PC-9 (cell line): ENCODE data around the gene VPS11. TPM values are rescaled to one million over a fixed set of nuclear protein-coding genes. Genes with fewer than 3 reads are reported as not detected.

ENCODE experiments used
- BruUV-seq: library from RNA; stranded (reverse); fragments of 400-500 nt; replicated peaks from 2 replicates; lab custom pipeline; 2021; lab: Mats Ljungman, UMichigan
- CTCF ChIA-PET: fragments of 300-600 bp; sonication (Branson Sonifier 250); formaldehyde crosslinking; loops from one replicate; lab custom pipeline; 2022; ENCODE audit warnings: antibody characterized with exemption; lab: Charles Lee
- POLR2A ChIA-PET: fragments of 300-600 bp; sonication (Branson Sonifier 250); formaldehyde crosslinking; loops from one replicate; lab custom pipeline; 2022; ENCODE audit warnings: antibody characterized with exemption; ENCODE audit not compliant: unreplicated experiment; lab: Charles Lee
- DNase-seq, 2 experiments: peaks; one replicate each; pipeline versions ENCODE4 v3.0.0 to v3.0.0-alpha.2; 2015 to 2022; ENCODE audit warnings: mixed read lengths in 1 of 2
- H2AFZ ChIP-seq: fragments of 200-600 bp; sonication (generic); 2 replicates; pipeline ENCODE4 v1.8.1; 2017; ENCODE audit warnings: antibody characterized with exemption
- H3F3A ChIP-seq: fragments of 200-600 bp; sonication (generic); 2 replicates; pipeline ENCODE4 v1.8.1; 2017; ENCODE audit warnings: antibody characterized with exemption, mild to moderate bottlenecking, low read depth; ENCODE audit not compliant: insufficient read depth
- H3K27ac ChIP-seq: fragments of 200-600 bp; sonication (generic); 2 replicates; pipeline ENCODE4 v1.6.1; 2016; ENCODE audit warnings: mixed run types
- H3K27me3 ChIP-seq: fragments of 200-600 bp; sonication (generic); 2 replicates; pipeline ENCODE4 v1.6.1; 2016; ENCODE audit warnings: low read depth, mixed run types; ENCODE audit not compliant: insufficient read depth
- H3K36me3 ChIP-seq: fragments of 200-600 bp; sonication (generic); 2 replicates; pipeline ENCODE4 v1.6.1; 2016; ENCODE audit warnings: low read depth, mixed run types
- H3K4me1 ChIP-seq: fragments of 200-600 bp; sonication (generic); replicated peaks from 2 replicates; pipeline ENCODE4 v1.6.1; 2016; ENCODE audit warnings: mixed run types; ENCODE audit not compliant: insufficient read depth
- H3K4me2 ChIP-seq: fragments of 200-600 bp; sonication (generic); 2 replicates; pipeline ENCODE4 v1.6.1; 2017; ENCODE audit warnings: mixed run types
- H3K4me3 ChIP-seq: fragments of 200-600 bp; sonication (generic); 2 replicates; pipeline ENCODE4 v1.6.1; 2016; ENCODE audit warnings: mixed run types
- H3K79me2 ChIP-seq: fragments of 200-600 bp; sonication (generic); 2 replicates; pipeline ENCODE4 v1.6.1; 2017; ENCODE audit warnings: low read depth, mixed run types
- H3K9me2 ChIP-seq: fragments of 200-600 bp; sonication (generic); 2 replicates; pipeline ENCODE4 v1.8.1; 2017; ENCODE audit warnings: mild to moderate bottlenecking; ENCODE audit not compliant: insufficient read depth
- H3K9me3 ChIP-seq: fragments of 200-600 bp; sonication (generic); 2 replicates; pipeline ENCODE4 v1.8.1; 2016; ENCODE audit warnings: low read depth; ENCODE audit not compliant: insufficient read depth
- H4K20me1 ChIP-seq: fragments of 200-600 bp; sonication (generic); 2 replicates; pipeline ENCODE4 v1.8.1; 2017; ENCODE audit not compliant: insufficient read depth
- EZH2 ChIP-seq: fragments of 200-600 bp; sonication (generic); IDR thresholded peaks from 2 replicates; pipeline ENCODE4 v1.8.0; 2017; ENCODE audit warnings: antibody characterized with exemption, low read depth
- intact Hi-C: fragments of 100-400 bp; cut with micrococcal nuclease; formaldehyde crosslinking; loops from one replicate; pipeline ENCODE4 v1.10.0; 2022; ENCODE audit not compliant: unreplicated experiment
- total RNA-seq: library from RNA; stranded (reverse); gene quantifications from 2 replicates; pipeline ENCODE4 v1.2.3, GENCODE V29; 2021
- TF ChIP-seq, protein P1 (sequence below): fragments of 200-600 bp; sonication (generic); conservative IDR thresholded peaks from 2 replicates; pipeline ENCODE4 v1.6.1; 2017; ENCODE audit warnings: mixed run types, antibody characterized with exemption, mild to moderate bottlenecking, moderate library complexity

VPS11 gene
- total RNA-seq, 1 experiment from 2014 or later = 21.1 TPM

DNA sequence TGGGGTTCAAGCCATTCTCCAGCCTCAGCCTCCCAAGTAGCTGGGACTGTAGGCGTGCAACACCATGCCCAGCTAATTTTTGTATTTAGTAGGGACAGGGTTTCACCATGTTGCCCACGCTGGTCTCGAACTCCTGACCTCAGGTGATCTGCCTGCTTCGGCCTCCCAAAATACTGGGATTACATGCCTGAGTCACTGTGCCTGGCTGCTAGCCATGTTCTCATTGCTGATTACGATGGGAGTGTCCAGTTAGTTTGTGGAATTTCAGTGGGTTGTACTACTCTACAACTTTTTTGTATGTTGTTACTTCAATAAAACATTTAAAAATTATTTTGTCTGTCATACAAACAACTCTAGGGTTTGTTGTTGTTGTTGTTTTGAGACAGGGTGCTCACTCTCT, 4.8 kb upstream of the VPS11 start:
- Histone ChIP-seq H2AFZ (no peak overlapping the region), H3K27me3 (no peaks in the 10 kb centered on the region), H4K20me1 (no peaks in the 10 kb centered on the region), H3K9me2 (no peaks in the 10 kb centered on the region), H3K79me2 (peaks cover 15% of the 10 kb centered on the region), H3K27ac (no peak overlapping the region), H3K4me1 (peaks cover 14% of the 10 kb centered on the region), H3K4me3 (no peak overlapping the region), H3K36me3 (no peaks in the 10 kb centered on the region), H3F3A (peaks cover 26% of the 10 kb centered on the region), H3K4me2 (no peak overlapping the region), H3K9me3 (no peaks in the 10 kb centered on the region)
- BruUV-seq = no TSS peak
- ChIA-PET POLR2A (no interaction called here), CTCF (no interaction called here)
- peak; percentile 32 to 40 for DNase-seq
- intact Hi-C loops = no loop called here
- no peak for TF ChIP-seq EZH2
- TF ChIP-seq, protein P1, sequence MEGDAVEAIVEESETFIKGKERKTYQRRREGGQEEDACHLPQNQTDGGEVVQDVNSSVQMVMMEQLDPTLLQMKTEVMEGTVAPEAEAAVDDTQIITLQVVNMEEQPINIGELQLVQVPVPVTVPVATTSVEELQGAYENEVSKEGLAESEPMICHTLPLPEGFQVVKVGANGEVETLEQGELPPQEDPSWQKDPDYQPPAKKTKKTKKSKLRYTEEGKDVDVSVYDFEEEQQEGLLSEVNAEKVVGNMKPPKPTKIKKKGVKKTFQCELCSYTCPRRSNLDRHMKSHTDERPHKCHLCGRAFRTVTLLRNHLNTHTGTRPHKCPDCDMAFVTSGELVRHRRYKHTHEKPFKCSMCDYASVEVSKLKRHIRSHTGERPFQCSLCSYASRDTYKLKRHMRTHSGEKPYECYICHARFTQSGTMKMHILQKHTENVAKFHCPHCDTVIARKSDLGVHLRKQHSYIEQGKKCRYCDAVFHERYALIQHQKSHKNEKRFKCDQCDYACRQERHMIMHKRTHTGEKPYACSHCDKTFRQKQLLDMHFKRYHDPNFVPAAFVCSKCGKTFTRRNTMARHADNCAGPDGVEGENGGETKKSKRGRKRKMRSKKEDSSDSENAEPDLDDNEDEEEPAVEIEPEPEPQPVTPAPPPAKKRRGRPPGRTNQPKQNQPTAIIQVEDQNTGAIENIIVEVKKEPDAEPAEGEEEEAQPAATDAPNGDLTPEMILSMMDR = no peak

DNA sequence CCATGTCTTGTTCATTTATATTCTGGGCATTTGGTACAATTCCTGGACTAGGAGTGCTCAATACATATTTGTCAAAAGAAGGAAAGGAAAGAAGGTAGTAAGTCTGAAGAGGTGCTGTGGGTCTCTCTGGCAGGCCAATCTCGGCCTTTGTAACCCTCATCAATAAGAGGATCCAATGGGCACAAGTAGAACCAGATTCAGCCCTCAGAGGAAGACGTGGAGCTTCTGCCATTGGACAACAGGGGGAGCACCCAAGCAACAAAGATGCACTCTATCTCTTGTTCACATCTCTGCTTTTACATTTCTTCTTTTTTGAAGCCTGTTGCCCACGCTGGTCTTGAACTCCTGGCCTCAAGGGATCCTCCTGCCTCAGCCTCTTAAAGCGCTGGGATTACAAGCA, 2.2 kb upstream of the VPS11 start:
- no peak overlapping the region for H3K4me3 ChIP-seq
- no peaks in the 10 kb centered on the region for H3K9me3 ChIP-seq
- no peaks in the 10 kb centered on the region for H4K20me1 ChIP-seq
- H3K27me3 ChIP-seq = no peaks in the 10 kb centered on the region
- no peak overlapping the region for H3K4me2 ChIP-seq
- peaks cover 8% of the 10 kb centered on the region for H3K4me1 ChIP-seq
- peak in 1 of 2 experiments; percentile 35 for DNase-seq
- POLR2A ChIA-PET = interaction anchor here (0.5 to 0.7 kb wide), 2 partner anchors 19 to 156 kb away, joined by 6 to 20 read pairs; partner anchors contain the start of gene HMBS
- no TSS peak for BruUV-seq
- no peak overlapping the region for H2AFZ ChIP-seq
- H3F3A ChIP-seq = peaks cover 24% of the 10 kb centered on the region
- intact Hi-C loops = no loop called here
- H3K27ac ChIP-seq = no peak overlapping the region
- no peak for TF ChIP-seq EZH2
- TF ChIP-seq, protein P1 = peak; percentile 43
- no peaks in the 10 kb centered on the region for H3K9me2 ChIP-seq
- CTCF ChIA-PET = no interaction called here
- peaks cover 24% of the 10 kb centered on the region for H3K79me2 ChIP-seq
- peaks cover 4% of the 10 kb centered on the region for H3K36me3 ChIP-seq

DNA sequence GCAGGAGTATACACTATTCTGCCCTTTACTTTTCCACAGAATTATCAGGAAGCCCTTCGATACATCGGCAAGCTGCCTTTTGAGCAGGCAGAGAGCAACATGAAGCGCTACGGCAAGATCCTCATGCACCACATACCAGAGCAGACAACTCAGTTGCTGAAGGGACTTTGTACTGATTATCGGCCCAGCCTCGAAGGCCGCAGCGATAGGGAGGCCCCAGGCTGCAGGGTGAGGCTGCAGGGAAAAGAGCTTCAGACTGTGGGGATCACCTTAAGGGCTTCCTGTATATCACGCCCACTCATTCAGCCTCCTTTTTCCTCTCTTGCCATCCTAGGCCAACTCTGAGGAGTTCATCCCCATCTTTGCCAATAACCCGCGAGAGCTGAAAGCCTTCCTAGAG, 10.2 kb downstream of the VPS11 start:
- Histone ChIP-seq H3K4me3 (no peak overlapping the region), H2AFZ (no peak overlapping the region), H3K4me2 (no peak overlapping the region), H4K20me1 (no peaks in the 10 kb centered on the region), H3K36me3 (peaks cover 35% of the 10 kb centered on the region), H3K79me2 (no peaks in the 10 kb centered on the region), H3F3A (peaks cover 35% of the 10 kb centered on the region), H3K4me1 (no peaks in the 10 kb centered on the region), H3K27me3 (no peaks in the 10 kb centered on the region), H3K9me2 (no peaks in the 10 kb centered on the region), H3K27ac (no peak overlapping the region), H3K9me3 (no peaks in the 10 kb centered on the region)
- ChIA-PET CTCF (no interaction called here), POLR2A (no interaction called here)
- DNase-seq = peak in 1 of 2 experiments; percentile 28
- intact Hi-C loops = no loop called here
- TF ChIP-seq, protein P1 = no peak
- TF ChIP-seq EZH2 = no peak
- BruUV-seq = no TSS peak
